ENCODE measurements around the gene RB1. TPM values are rescaled to one million over a fixed set of nuclear protein-coding genes. Genes with fewer than 3 reads are reported as not detected.

RB1 gene
- total and polyA plus RNA-seq, 9 of the 15 experiments (the other 6 are each of a cell fraction or from before 2014, with no cell fraction given): 5.0 to 23.8 (median 17.9) TPM

GRCh38 chr13:48501705-48502104 is 198.2 kb downstream of the RB1 start:
- 15% methylated on average over 2 of the region's 2 CpGs for whole genome bisulfite sequencing (ENCODE audit: insufficient coverage, low coverage, missing lambda C conversion rate)
- intact Hi-C loops (cut with micrococcal nuclease): no loop called here
- H3K79me2 ChIP-seq (ENCODE audit: control insufficient read depth, insufficient read depth, low read length): no peaks in the 10 kb centered on the region
- H4K20me1 ChIP-seq (replicated peaks; ENCODE audit: control insufficient read depth, insufficient read depth, low read length): no peaks in the 10 kb centered on the region
- DNase-seq (ENCODE audit: extremely low read depth in 1 of 4, low spot score in 3 of 4) (no peak), FAIRE-seq (no peak), ATAC-seq (no peak)
- H3K9me3 ChIP-seq (replicated peaks; ENCODE audit: control insufficient read depth, insufficient read depth, low read depth, low read length): no peaks in the 10 kb centered on the region
- CTCF ChIA-PET (ENCODE audit: low intra/inter-chr PET ratio): no interaction called here
- H2AFZ ChIP-seq (ENCODE audit: low read depth, low read length): no peak overlapping the region
- H3K27me3 ChIP-seq (ENCODE audit: control insufficient read depth in 2 of 2, insufficient read depth in 2 of 2, low read length in 2 of 2): no peaks in the 10 kb centered on the region
- POLR2A ChIA-PET: no interaction called here
- peaks cover 0 to 3% of the 10 kb centered on the region in 2 experiments; a peak in 3 of 5 replicates for H3K4me1 ChIP-seq (replicated peaks in 1 of 2; ENCODE audit: control insufficient read depth in 2 of 2, insufficient read depth in 2 of 2, low read length in 2 of 2)
- no peak overlapping the region for H3K4me2 ChIP-seq (ENCODE audit: insufficient read depth, low read length)
- H3K36me3 ChIP-seq (ENCODE audit: control insufficient read depth, insufficient read depth, low read length): no peaks in the 10 kb centered on the region
- no peaks in the 10 kb centered on the region for H3K9me1 ChIP-seq (ENCODE audit: control insufficient read depth, insufficient read depth, low read length)
- no TSS peak for BruUV-seq (replicated peaks)
- no peak overlapping the region for H3K9ac ChIP-seq (ENCODE audit: insufficient read depth in 1 of 2, low read depth in 2 of 2, low read length in 2 of 2)
- in situ Hi-C loops (cut with MboI): no loop called here
- H3K27ac ChIP-seq (ENCODE audit: extremely low read depth, low read depth, low read length): no peak overlapping the region
- H3K4me3 ChIP-seq: no peak overlapping the region
- no peak for TF ChIP-seq ZBTB17 (CRISPR knock-in tag; IDR thresholded peaks at IDR 0.05)
- no peak for TF ChIP-seq SFPQ (IDR thresholded peaks at IDR 0.05; ENCODE audit: low read depth, low read length)
- no peak for TF ChIP-seq HNRNPH1 (optimal IDR thresholded peaks at IDR 0.05; ENCODE audit: low read depth, low read length)
- TF ChIP-seq GTF3C2 (IDR thresholded peaks at IDR 0.05; ENCODE audit: borderline replicate concordance, extremely low read depth, insufficient read length): no peak
- TF ChIP-seq SIN3B (IDR thresholded peaks at IDR 0.05; ENCODE audit: low read depth): no peak
- no peak for TF ChIP-seq ZNF282 (CRISPR knock-in tag; IDR thresholded peaks at IDR 0.05)
- TF ChIP-seq KAT2B (IDR thresholded peaks at IDR 0.05; ENCODE audit: low read depth, low read length): no peak
- TF ChIP-seq ZNF717 (CRISPR knock-in tag; IDR thresholded peaks at IDR 0.05): no peak
- no peak for TF ChIP-seq ZNF518B (CRISPR knock-in tag; IDR thresholded peaks at IDR 0.05)
- no peak for TF ChIP-seq ZNF324 (CRISPR knock-in tag; IDR thresholded peaks at IDR 0.05)
- no peak for TF ChIP-seq TEAD1 (CRISPR knock-in tag; IDR thresholded peaks at IDR 0.05)
- TF ChIP-seq CXXC5 (CRISPR knock-in tag; IDR thresholded peaks at IDR 0.05): no peak
- TF ChIP-seq WHSC1 (IDR thresholded peaks at IDR 0.05; ENCODE audit: low read length): no peak
- TF ChIP-seq HDAC3 (IDR thresholded peaks at IDR 0.05; ENCODE audit: borderline replicate concordance, partially characterized antibody): no peak
- no peak for TF ChIP-seq KLF10 (CRISPR knock-in tag; IDR thresholded peaks at IDR 0.05)
- TF ChIP-seq ZNF224 (CRISPR knock-in tag; IDR thresholded peaks at IDR 0.05): no peak

Measured in K562 (cell line).